A673 (cell line): ENCODE results near the gene PRG3. TPM values are rescaled to one million over a fixed set of nuclear protein-coding genes. Genes with fewer than 3 reads are reported as not detected.

Experiments
- BruUV-seq: library from RNA; stranded (reverse); fragments of 400-500 nt; replicated peaks from 2 replicates; lab custom pipeline; 2021; lab: Mats Ljungman, UMichigan
- CTCF ChIA-PET: fragments of 300-600 bp; sonication (Branson Sonifier 250); formaldehyde crosslinking; loops from one replicate; lab custom pipeline; 2022; ENCODE audit warnings: antibody characterized with exemption; lab: Charles Lee
- POLR2A ChIA-PET: fragments of 300-600 bp; sonication (Branson Sonifier 250); formaldehyde crosslinking; loops from one replicate; lab custom pipeline; 2022; ENCODE audit warnings: antibody characterized with exemption; ENCODE audit not compliant: low non-redundant PET; lab: Charles Lee
- DNase-seq: peaks from one replicate; pipeline ENCODE4 v3.0.0-alpha.2; 2015; ENCODE audit warnings: low spot score
- H3K27ac ChIP-seq: fragments of 200-600 bp; sonication (generic); 2 replicates; pipeline ENCODE4 v1.5.1; 2016; ENCODE audit warnings: mixed run types, low read depth, mild to moderate bottlenecking, mixed read lengths, antibody characterized with exemption, low read length; ENCODE audit not compliant: poor library complexity, severe bottlenecking
- H3K27me3 ChIP-seq: fragments of 200-600 bp; sonication (generic); replicated peaks from 2 replicates; pipeline ENCODE4 v1.6.1; 2017; ENCODE audit warnings: mixed run types, low read depth, mild to moderate bottlenecking, mixed read lengths, antibody characterized with exemption, low read length; ENCODE audit not compliant: insufficient read depth, poor library complexity
- H3K36me3 ChIP-seq: fragments of 200-600 bp; sonication (generic); 2 replicates; pipeline ENCODE4 v1.6.1; 2016; ENCODE audit warnings: mixed run types, mild to moderate bottlenecking, mixed read lengths, antibody characterized with exemption, low read length; ENCODE audit not compliant: insufficient read depth, poor library complexity, severe bottlenecking
- H3K4me1 ChIP-seq: fragments of 200-600 bp; sonication (generic); 2 replicates; pipeline ENCODE4 v1.6.1; 2017; ENCODE audit warnings: mixed run types, mild to moderate bottlenecking, mixed read lengths, antibody characterized with exemption, low read length; ENCODE audit not compliant: insufficient read depth, poor library complexity, severe bottlenecking
- H3K4me3 ChIP-seq: fragments of 200-600 bp; sonication (generic); 2 replicates; pipeline ENCODE4 v1.5.1; 2016; ENCODE audit warnings: low read depth, mixed run types, mild to moderate bottlenecking, mixed read lengths, low read length; ENCODE audit not compliant: poor library complexity, severe bottlenecking
- H3K9me3 ChIP-seq: fragments of 200-600 bp; sonication (generic); 2 replicates; pipeline ENCODE4 v1.6.1; 2016; ENCODE audit warnings: mixed run types, low read depth, mild to moderate bottlenecking, mixed read lengths, antibody characterized with exemption, low read length; ENCODE audit not compliant: poor library complexity, severe bottlenecking
- EZH2 ChIP-seq: fragments of 200-600 bp; sonication (generic); IDR thresholded peaks from 2 replicates; pipeline ENCODE4 v1.6.1; 2017; ENCODE audit warnings: borderline replicate concordance, low read depth, mild to moderate bottlenecking, mixed read lengths, antibody characterized with exemption, low read length; ENCODE audit not compliant: poor library complexity, severe bottlenecking
- intact Hi-C: fragments of 100-400 bp; cut with micrococcal nuclease; formaldehyde crosslinking; loops from one replicate; pipeline ENCODE4 v1.10.0; 2022; ENCODE audit not compliant: unreplicated experiment
- total RNA-seq: library from RNA; stranded (reverse); gene quantifications from 2 replicates; pipeline ENCODE4 v1.2.3, GENCODE V29; 2021
- TF ChIP-seq, protein P1 (sequence below): fragments of 300-800, 200-600 bp; sonication (generic); conservative IDR thresholded peaks from 2 replicates; pipeline ENCODE4 v1.5.1; 2017; ENCODE audit warnings: low read depth, mild to moderate bottlenecking, antibody characterized with exemption, low read length, moderate library complexity, mixed read lengths

PRG3 gene
- total RNA-seq, 1 experiment from 2014 or later: not detected

DNA sequence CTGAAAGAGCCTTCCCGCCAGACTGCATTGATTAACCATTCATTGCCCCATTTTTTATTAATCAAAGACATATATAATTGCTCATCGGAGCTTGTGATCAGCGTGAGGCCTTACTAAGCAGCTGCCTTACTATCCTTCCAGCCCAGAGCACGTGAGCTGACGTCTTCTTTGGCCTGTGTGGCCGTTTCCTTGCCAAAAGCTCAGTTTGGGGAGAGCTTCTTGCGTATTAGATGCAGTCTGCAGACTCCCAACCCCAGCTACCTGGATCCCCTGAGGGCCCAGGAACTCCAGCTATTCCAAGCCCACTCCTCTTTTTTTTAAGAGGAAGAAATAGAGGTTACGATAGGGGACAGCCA, 46.8 kb upstream of the PRG3 start:
- no peak overlapping the region for H3K27ac ChIP-seq
- H3K36me3 ChIP-seq: no peaks in the 10 kb centered on the region
- ChIA-PET POLR2A (no interaction called here), CTCF (interaction anchor here (0.6 kb wide), 1 partner anchor 110 kb away, joined by 4 read pairs; no protein-coding TSS in a partner anchor)
- no peak overlapping the region for H3K4me3 ChIP-seq
- intact Hi-C loops: no loop called here
- TF ChIP-seq EZH2: no peak
- TF ChIP-seq, protein P1, sequence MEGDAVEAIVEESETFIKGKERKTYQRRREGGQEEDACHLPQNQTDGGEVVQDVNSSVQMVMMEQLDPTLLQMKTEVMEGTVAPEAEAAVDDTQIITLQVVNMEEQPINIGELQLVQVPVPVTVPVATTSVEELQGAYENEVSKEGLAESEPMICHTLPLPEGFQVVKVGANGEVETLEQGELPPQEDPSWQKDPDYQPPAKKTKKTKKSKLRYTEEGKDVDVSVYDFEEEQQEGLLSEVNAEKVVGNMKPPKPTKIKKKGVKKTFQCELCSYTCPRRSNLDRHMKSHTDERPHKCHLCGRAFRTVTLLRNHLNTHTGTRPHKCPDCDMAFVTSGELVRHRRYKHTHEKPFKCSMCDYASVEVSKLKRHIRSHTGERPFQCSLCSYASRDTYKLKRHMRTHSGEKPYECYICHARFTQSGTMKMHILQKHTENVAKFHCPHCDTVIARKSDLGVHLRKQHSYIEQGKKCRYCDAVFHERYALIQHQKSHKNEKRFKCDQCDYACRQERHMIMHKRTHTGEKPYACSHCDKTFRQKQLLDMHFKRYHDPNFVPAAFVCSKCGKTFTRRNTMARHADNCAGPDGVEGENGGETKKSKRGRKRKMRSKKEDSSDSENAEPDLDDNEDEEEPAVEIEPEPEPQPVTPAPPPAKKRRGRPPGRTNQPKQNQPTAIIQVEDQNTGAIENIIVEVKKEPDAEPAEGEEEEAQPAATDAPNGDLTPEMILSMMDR: no peak
- BruUV-seq: no TSS peak
- H3K27me3 ChIP-seq: no peaks in the 10 kb centered on the region
- H3K4me1 ChIP-seq: peaks cover 28% of the 10 kb centered on the region
- DNase-seq: no peak
- no peaks in the 10 kb centered on the region for H3K9me3 ChIP-seq

- DNase-seq: peak; percentile 78
- intact Hi-C loops: no loop called here
- POLR2A ChIA-PET: no interaction called here
- no peaks in the 10 kb centered on the region for H3K36me3 ChIP-seq
- peaks cover 28% of the 10 kb centered on the region for H3K4me1 ChIP-seq
- peak within 1 kb of the TSS; percentile 65 for H3K27ac ChIP-seq
- peak within 1 kb of the TSS; percentile 47 for H3K4me3 ChIP-seq
- no peaks in the 10 kb centered on the region for H3K9me3 ChIP-seq
- TF ChIP-seq, protein P1: no peak
- no peak for TF ChIP-seq EZH2
- CTCF ChIA-PET: interaction anchor here (0.6 kb wide), 1 partner anchor 111 kb away, joined by 4 read pairs; no protein-coding TSS in a partner anchor
- H3K27me3 ChIP-seq: no peaks in the 10 kb centered on the region
- TSS peak; percentile 82 for BruUV-seq
Observed at GRCh38 chr11:57426929-57427726, 46.2 kb upstream of the PRG3 start, which contains the start of gene SLC43A3. SLC43A3 (minus strand) TSS chr11:57427121; CDS start chr11:57426172, 949 bp downstream.

GRCh38 chr11:57426439-57426928, 45.5 kb upstream of the PRG3 start:
- H3K9me3 ChIP-seq: no peaks in the 10 kb centered on the region
- H3K4me3 ChIP-seq: peak overlapping the region; percentile 47
- CTCF ChIA-PET: no interaction called here
- no peak for TF ChIP-seq EZH2
- TF ChIP-seq, protein P1: no peak
- BruUV-seq: no TSS peak
- peak overlapping the region; percentile 65 for H3K27ac ChIP-seq
- POLR2A ChIA-PET: no interaction called here
- no peak for DNase-seq
- intact Hi-C loops: no loop called here
- H3K4me1 ChIP-seq: peaks cover 28% of the 10 kb centered on the region
- H3K36me3 ChIP-seq: no peaks in the 10 kb centered on the region
- no peaks in the 10 kb centered on the region for H3K27me3 ChIP-seq
